Tibial nerve (tissue), 4 donors: ENCODE results near the gene ASIC2. TPM values are rescaled to one million over a fixed set of nuclear protein-coding genes. Genes with fewer than 3 reads are reported as not detected.

Source experiments
- DNase-seq, 2 donors: peaks; one replicate each; pipeline ENCODE4 v3.0.0-alpha.2; 2019; ENCODE audit warnings: low spot score in 2 of 2
- H3K27ac ChIP-seq, 4 donors: fragments of 200-600 bp; sonication (generic) in 3 of 4; one replicate each; pipeline ENCODE4 v1.5.1; 2017 to 2019; ENCODE audit warnings: mild to moderate bottlenecking in 1 of 4
- H3K27me3 ChIP-seq, 2 donors: fragments of 200-600 bp; sonication (generic) in 1 of 2; one replicate each; pipeline versions ENCODE4 v1.5.1 to v1.6.0; 2017 to 2019
- H3K36me3 ChIP-seq, 3 donors: fragments of 200-600 bp; sonication (generic); one replicate each; pipeline ENCODE4 v1.5.1; 2018 to 2019
- H3K4me1 ChIP-seq, 4 donors: fragments of 200-600 bp; sonication (generic) in 3 of 4; one replicate each; pipeline ENCODE4 v1.5.1; 2017 to 2019
- H3K4me3 ChIP-seq, 4 donors: fragments of 200-600 bp; sonication (generic) in 3 of 4; one replicate each; pipeline ENCODE4 v1.5.1; 2017 to 2019; ENCODE audit warnings: mild to moderate bottlenecking in 1 of 4, moderate library complexity in 1 of 4
- H3K9me3 ChIP-seq, 4 donors: fragments of 200-600 bp; sonication (generic) in 3 of 4; one replicate each; pipeline ENCODE4 v1.5.1; 2017 to 2019
- EP300 ChIP-seq, 2 donors: sonication (generic); formaldehyde crosslinking; IDR thresholded peaks; one replicate each; pipeline ENCODE4 v1.6.1; 2017; ENCODE audit warnings: antibody characterized with exemption in 2 of 2, mild to moderate bottlenecking in 1 of 2
- POLR2A ChIP-seq, 2 donors: fragments of 450-650 bp; IDR thresholded peaks; one replicate each; pipeline ENCODE4 v1.6.1; 2017; ENCODE audit warnings: antibody characterized with exemption in 2 of 2, mild to moderate bottlenecking in 2 of 2, moderate library complexity in 2 of 2
- WGBS, 2 donors: methylation state at CpG; one replicate each; pipeline ENCODE4 v1.1.5; 2018; 5-methylcytosine and 5-hydroxymethylcytosine counted together
- total RNA-seq, 4 donors: library from RNA; depleted of rRNA; stranded (reverse); fragments of >200 nt; gene quantifications; one replicate each; pipeline ENCODE4 v1.1.0, GENCODE V29; 2016
- TF ChIP-seq, protein P1 (sequence below), 5 experiments: fragments of 200-600 bp in 3 of 5; fragments of 450-650 bp in 2 of 5; sonication (generic) in 3 of 5; IDR thresholded peaks; one replicate each; pipeline ENCODE4 v1.5.1; 2016 to 2019; ENCODE audit warnings: antibody characterized with exemption in 5 of 5, mild to moderate bottlenecking in 3 of 5, moderate library complexity in 2 of 5

The ASIC2 gene
- total RNA-seq, 4 donors from 2014 or later: 0.21 to 1.5 (median 0.50) TPM

DNA sequence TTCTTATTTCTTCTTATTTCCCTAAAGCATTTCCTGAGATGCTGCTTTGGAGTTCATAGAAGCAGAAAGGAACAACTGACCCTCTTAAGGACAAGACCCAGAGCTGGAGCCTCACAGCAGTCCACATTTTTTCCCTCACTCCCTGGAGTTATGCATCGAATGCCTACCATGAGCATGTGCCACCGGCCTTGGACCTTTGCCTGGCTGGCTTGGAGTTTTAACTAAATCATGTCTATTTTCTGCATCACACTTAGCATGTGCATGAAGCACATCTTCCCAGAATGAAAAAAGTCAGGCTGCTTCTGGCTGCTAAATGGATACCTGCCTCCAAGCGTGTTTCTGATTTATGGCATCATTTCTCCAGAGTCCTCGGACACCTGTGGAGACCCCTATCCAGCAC lies 196.9 kb downstream of the ASIC2 start:
- 68 to 71% methylated on average over 4 of the region's 4 CpGs for WGBS, 2 donors

GRCh38 chr17:33091271-33091670 lies 201.8 kb downstream of the ASIC2 start:
- H3K9me3 ChIP-seq: no peaks in the 10 kb centered on the region
- no peak overlapping the region for H3K4me3 ChIP-seq
- no peak overlapping the region for H3K27ac ChIP-seq
- no peaks in the 10 kb centered on the region for H3K27me3 ChIP-seq
- no peak for DNase-seq
- TF ChIP-seq, protein P1, sequence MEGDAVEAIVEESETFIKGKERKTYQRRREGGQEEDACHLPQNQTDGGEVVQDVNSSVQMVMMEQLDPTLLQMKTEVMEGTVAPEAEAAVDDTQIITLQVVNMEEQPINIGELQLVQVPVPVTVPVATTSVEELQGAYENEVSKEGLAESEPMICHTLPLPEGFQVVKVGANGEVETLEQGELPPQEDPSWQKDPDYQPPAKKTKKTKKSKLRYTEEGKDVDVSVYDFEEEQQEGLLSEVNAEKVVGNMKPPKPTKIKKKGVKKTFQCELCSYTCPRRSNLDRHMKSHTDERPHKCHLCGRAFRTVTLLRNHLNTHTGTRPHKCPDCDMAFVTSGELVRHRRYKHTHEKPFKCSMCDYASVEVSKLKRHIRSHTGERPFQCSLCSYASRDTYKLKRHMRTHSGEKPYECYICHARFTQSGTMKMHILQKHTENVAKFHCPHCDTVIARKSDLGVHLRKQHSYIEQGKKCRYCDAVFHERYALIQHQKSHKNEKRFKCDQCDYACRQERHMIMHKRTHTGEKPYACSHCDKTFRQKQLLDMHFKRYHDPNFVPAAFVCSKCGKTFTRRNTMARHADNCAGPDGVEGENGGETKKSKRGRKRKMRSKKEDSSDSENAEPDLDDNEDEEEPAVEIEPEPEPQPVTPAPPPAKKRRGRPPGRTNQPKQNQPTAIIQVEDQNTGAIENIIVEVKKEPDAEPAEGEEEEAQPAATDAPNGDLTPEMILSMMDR (IDR thresholded peaks at IDR 0.05): no peak
- TF ChIP-seq EP300 (IDR thresholded peaks at IDR 0.05) (no peak), POLR2A (IDR thresholded peaks at IDR 0.05) (no peak)
- no peaks in the 10 kb centered on the region for H3K4me1 ChIP-seq
- WGBS, 2 donors: 46 to 58% methylated on average over 5 of the region's 5 CpGs
- no peaks in the 10 kb centered on the region for H3K36me3 ChIP-seq

More for the DNA sequence above, 196.9 kb downstream of the ASIC2 start:
- no peak overlapping the region for H3K27ac ChIP-seq
- TF ChIP-seq, protein P1 (IDR thresholded peaks at IDR 0.05): no peak
- TF ChIP-seq POLR2A (IDR thresholded peaks at IDR 0.05) (no peak), EP300 (IDR thresholded peaks at IDR 0.05) (no peak)
- DNase-seq: no peak
- H3K4me3 ChIP-seq: no peak overlapping the region
- H3K27me3 ChIP-seq: no peaks in the 10 kb centered on the region
- H3K4me1 ChIP-seq: no peaks in the 10 kb centered on the region
- no peaks in the 10 kb centered on the region for H3K36me3 ChIP-seq
- no peaks in the 10 kb centered on the region for H3K9me3 ChIP-seq

DNA sequence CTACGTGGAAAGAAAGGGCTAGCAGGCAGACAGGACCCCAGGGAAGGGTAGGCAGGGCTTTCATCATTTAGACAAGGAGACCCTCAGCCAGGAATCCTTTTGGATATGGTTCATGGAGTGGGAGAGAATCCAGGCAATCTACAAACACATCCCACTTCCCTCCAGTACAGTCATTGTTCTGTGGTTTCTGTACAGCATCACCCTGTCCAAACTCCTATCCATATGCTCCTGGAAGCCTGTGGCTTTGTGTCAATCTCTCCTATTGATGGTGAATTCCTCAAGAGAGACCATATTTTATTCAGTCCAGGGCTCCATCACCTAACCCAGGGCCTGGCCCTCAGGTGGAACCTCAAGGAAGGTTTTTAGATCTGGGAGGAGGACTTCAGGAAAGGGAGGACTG lies 202.3 kb downstream of the ASIC2 start:
- TF ChIP-seq POLR2A (IDR thresholded peaks at IDR 0.05): no peak
- TF ChIP-seq, protein P1 (IDR thresholded peaks at IDR 0.05): no peak
- no peak for TF ChIP-seq EP300 (IDR thresholded peaks at IDR 0.05)
- Histone ChIP-seq H3K4me3 (no peak overlapping the region), H3K27ac (no peak overlapping the region), H3K9me3 (no peaks in the 10 kb centered on the region), H3K36me3 (no peaks in the 10 kb centered on the region), H3K27me3 (no peaks in the 10 kb centered on the region), H3K4me1 (no peaks in the 10 kb centered on the region)
- no peak for DNase-seq
- 32 to 37% methylated on average over 1 of the region's 1 CpG for WGBS, 2 donors

- TF ChIP-seq EP300 (IDR thresholded peaks at IDR 0.05) (no peak), POLR2A (IDR thresholded peaks at IDR 0.05) (no peak)
- TF ChIP-seq, protein P1 (IDR thresholded peaks at IDR 0.05): no peak
- H3K36me3 ChIP-seq: no peaks in the 10 kb centered on the region
- no peaks in the 10 kb centered on the region for H3K9me3 ChIP-seq
- no peak for DNase-seq
- H3K27ac ChIP-seq: no peak overlapping the region
- no peak overlapping the region for H3K4me3 ChIP-seq
- H3K27me3 ChIP-seq: no peaks in the 10 kb centered on the region
- no peaks in the 10 kb centered on the region for H3K4me1 ChIP-seq
These were observed 206.2 kb downstream of the ASIC2 start for GRCh38 chr17:33086878-33087277.

GRCh38 chr17:33086041-33086440 lies 207.1 kb downstream of the ASIC2 start:
- Histone ChIP-seq H3K27me3 (no peaks in the 10 kb centered on the region), H3K36me3 (no peaks in the 10 kb centered on the region), H3K4me3 (no peak overlapping the region), H3K27ac (no peak overlapping the region), H3K9me3 (no peaks in the 10 kb centered on the region), H3K4me1 (no peaks in the 10 kb centered on the region)
- 43 to 55% methylated on average over 1 of the region's 1 CpG for WGBS, 2 donors
- no peak for DNase-seq
- TF ChIP-seq, protein P1 (IDR thresholded peaks at IDR 0.05): no peak
- no peak for TF ChIP-seq EP300 (IDR thresholded peaks at IDR 0.05)
- TF ChIP-seq POLR2A (IDR thresholded peaks at IDR 0.05): no peak
